ENCODE measurements around the gene PRIM1.
"Not testable (repeated sequence)": the region's sequence is repeated elsewhere in the genome, so short reads cannot be mapped to it uniquely, and the experiment has no call there.

PRIM1 gene

DNA sequence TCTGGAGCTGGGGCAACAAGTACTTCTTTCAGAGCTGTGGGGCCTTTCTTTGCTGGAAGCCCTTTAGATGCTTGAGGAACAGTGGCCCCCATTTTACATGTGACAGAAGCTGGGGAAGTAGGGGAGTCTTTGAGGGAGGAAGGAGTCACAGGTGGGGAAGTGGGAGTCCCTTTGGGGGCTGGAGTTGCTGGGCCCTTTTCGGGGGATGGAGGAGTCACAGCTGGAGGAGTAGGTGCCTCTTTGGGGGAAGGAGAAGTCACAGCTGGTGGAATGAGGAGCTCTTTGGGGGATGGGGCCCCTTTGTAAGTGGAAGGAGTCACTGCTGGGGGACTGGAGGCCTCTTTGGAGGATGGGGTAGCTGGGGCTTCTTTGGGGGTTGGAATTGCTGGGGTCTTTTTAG lies 35.7 kb downstream of the PRIM1 start:
- Histone ChIP-seq H3K4me2 (ENCODE audit: low read length) (peak overlapping the region; percentile 28), H3K27me3 (ENCODE audit: control insufficient read depth, insufficient read depth, low read length) (no peaks in the 10 kb centered on the region), H3K9me3 (replicated peaks; ENCODE audit: low read length) (no peaks in the 10 kb centered on the region), H3K36me3 (ENCODE audit: insufficient read depth, low read length) (peaks cover 80% of the 10 kb centered on the region), H3K4me3 (ENCODE audit: low read length) (no peak overlapping the region), H3K9ac (ENCODE audit: low read depth, low read length) (no peak overlapping the region), H3K4me1 (ENCODE audit: control insufficient read depth, insufficient read depth, low read length) (peaks cover 6% of the 10 kb centered on the region)

DNA sequence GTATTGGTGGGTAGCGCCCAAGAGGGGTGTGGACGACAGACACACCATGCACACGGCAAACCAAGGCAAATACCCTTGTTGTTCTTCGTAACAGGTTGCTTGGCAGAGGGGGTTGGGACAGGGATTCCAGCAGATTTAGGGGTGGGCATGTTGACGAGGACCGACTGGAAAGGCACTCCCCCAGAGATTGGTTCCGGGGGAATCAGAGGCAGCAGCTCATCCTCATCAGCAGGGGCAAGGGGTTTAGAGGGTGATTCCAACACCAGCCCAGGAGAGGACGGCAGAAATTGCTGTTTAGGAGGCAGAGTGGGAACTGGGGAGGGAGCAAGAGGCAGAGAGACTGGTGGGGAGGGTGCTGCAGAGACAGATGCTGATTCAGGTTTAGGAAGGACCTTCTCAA lies 36.3 kb downstream of the PRIM1 start:
- H3K4me1 ChIP-seq (ENCODE audit: control insufficient read depth, insufficient read depth, low read length) = no peaks in the 10 kb centered on the region
- no peak overlapping the region for H3K4me3 ChIP-seq (ENCODE audit: low read length)
- H3K9me3 ChIP-seq (replicated peaks; ENCODE audit: low read length) = no peaks in the 10 kb centered on the region
- no peak overlapping the region for H3K9ac ChIP-seq (ENCODE audit: low read depth, low read length)
- H3K27me3 ChIP-seq (ENCODE audit: control insufficient read depth, insufficient read depth, low read length) = no peaks in the 10 kb centered on the region
- H3K4me2 ChIP-seq (ENCODE audit: low read length) = peak overlapping the region; percentile 28
- peaks cover 80% of the 10 kb centered on the region for H3K36me3 ChIP-seq (ENCODE audit: insufficient read depth, low read length)

DNA sequence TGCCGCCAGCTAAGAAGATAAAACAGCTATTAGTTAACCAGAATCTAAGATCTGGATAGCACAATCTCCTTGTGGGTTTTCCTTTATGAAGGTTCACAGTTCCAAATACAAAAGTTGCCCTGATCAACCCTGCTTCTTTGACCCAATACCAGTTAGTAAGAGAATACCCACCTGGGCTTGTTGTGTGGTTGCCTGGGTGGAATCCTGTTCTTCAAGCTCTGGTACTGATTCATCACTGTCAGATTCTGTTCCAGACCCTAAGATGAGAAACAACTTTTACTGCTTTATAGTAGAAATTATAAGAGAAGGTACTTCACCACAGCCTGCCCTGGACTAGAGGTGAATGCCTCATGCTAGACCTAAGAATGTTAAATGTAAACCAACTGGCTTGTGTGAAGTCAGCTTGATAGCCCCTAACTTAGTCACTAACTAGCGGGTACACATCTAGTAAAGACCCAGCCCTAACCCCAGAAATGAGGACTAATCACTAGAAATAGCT lies 37.6 kb downstream of the PRIM1 start:
- Histone ChIP-seq H3K4me2 (ENCODE audit: low read length) (no peak overlapping the region), H3K4me3 (ENCODE audit: low read length) (no peak overlapping the region), H3K36me3 (ENCODE audit: insufficient read depth, low read length) (peaks cover 68% of the 10 kb centered on the region), H3K9ac (ENCODE audit: low read depth, low read length) (no peak overlapping the region), H3K9me3 (replicated peaks; ENCODE audit: low read length) (no peaks in the 10 kb centered on the region), H3K4me1 (ENCODE audit: control insufficient read depth, insufficient read depth, low read length) (no peaks in the 10 kb centered on the region), H3K27me3 (ENCODE audit: control insufficient read depth, insufficient read depth, low read length) (no peaks in the 10 kb centered on the region)

DNA sequence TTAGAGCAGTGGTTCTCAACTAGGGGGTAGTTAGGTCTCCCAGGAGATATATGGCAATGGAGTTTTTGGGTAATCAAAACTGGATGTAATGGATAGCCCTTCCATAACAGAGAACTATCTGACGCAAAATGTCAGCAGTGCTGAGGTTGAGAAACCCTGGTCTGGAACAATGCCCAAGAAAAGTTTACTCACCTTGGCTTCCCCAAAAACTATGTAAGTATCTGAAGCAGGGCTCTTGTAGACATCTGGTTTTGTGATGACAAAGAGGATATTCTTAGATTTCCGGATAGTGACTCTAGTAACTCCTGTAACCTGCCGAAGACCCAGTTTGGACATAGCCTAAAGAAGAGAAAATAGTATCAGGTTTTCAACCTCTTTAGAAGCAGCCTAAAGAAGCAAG lies 38.8 kb downstream of the PRIM1 start:
- H3K9me3 ChIP-seq (replicated peaks; ENCODE audit: low read length) = no peaks in the 10 kb centered on the region
- no peak overlapping the region for H3K4me3 ChIP-seq (ENCODE audit: low read length)
- no peaks in the 10 kb centered on the region for H3K27me3 ChIP-seq (ENCODE audit: control insufficient read depth, insufficient read depth, low read length)
- no peak overlapping the region for H3K9ac ChIP-seq (ENCODE audit: low read depth, low read length)
- H3K36me3 ChIP-seq (ENCODE audit: insufficient read depth, low read length) = peaks cover 62% of the 10 kb centered on the region
- H3K4me2 ChIP-seq (ENCODE audit: low read length) = no peak overlapping the region
- H3K4me1 ChIP-seq (ENCODE audit: control insufficient read depth, insufficient read depth, low read length) = no peaks in the 10 kb centered on the region

DNA sequence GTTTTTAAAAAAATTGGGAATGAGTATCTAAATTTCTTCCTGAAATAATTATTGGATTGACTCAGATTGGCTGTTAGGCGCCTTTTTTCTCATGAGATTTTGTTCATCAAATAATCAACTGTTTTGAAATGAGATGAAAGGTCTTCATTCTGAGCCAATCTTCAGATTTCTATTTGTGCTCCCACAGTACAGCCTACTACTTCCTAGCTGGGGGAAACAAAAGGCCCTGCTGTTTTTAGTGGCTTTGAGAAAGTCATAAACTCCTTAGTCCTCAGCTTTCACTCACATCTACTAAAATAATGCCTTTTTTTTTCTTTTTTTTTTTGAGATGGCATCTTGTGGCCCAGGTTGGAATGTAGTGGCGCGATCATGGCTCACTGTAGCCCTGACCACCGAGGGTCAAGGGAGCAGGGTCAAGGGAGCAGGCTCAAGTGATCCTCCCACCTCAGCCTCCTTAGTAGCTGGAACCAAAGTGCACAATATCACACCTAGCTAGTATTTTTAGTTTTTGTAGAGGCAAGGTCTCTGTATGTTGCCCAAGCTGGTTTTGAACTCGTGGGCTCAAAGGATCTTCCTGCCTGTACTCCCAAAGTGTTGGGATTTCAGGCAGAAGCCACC lies 42.3 kb downstream of the PRIM1 start:
- Histone ChIP-seq H3K27me3 (ENCODE audit: control insufficient read depth, insufficient read depth, low read length) (no peaks in the 10 kb centered on the region), H3K4me3 (ENCODE audit: low read length) (no peak overlapping the region), H3K4me2 (ENCODE audit: low read length) (no peak overlapping the region), H3K9me3 (replicated peaks; ENCODE audit: low read length) (no peaks in the 10 kb centered on the region), H3K4me1 (ENCODE audit: control insufficient read depth, insufficient read depth, low read length) (no peaks in the 10 kb centered on the region), H3K36me3 (ENCODE audit: insufficient read depth, low read length) (peaks cover 39% of the 10 kb centered on the region), H3K9ac (ENCODE audit: low read depth, low read length) (no peak overlapping the region)

DNA sequence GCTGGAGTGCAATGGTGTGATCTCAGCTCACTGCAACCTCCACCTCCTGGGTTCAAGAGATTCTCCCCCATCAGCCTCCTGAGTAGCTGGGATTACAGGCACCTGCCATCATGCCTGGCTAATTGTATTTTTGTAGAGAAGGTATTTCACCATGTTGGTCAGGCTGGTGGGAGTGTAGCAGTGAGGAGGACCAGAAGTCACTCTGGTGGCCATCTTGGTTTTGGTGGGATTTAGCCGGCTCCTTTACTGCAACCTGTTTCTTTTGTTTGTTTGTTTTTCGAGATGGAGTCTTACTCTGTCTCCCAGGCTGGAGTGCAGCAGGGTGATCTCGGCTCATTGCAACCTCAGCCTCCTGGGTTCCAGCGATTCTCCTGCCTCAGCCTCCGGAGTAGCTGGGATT lies 47.6 kb downstream of the PRIM1 start:
- H3K9me3 ChIP-seq (replicated peaks; ENCODE audit: low read length); H3K4me2 ChIP-seq (ENCODE audit: low read length); H3K27me3 ChIP-seq (ENCODE audit: control insufficient read depth, insufficient read depth, low read length); H3K4me3 ChIP-seq (ENCODE audit: low read length); H3K4me1 ChIP-seq (ENCODE audit: control insufficient read depth, insufficient read depth, low read length); H3K9ac ChIP-seq (ENCODE audit: low read depth, low read length); H3K36me3 ChIP-seq (ENCODE audit: insufficient read depth, low read length): not testable (repeated sequence)

DNA sequence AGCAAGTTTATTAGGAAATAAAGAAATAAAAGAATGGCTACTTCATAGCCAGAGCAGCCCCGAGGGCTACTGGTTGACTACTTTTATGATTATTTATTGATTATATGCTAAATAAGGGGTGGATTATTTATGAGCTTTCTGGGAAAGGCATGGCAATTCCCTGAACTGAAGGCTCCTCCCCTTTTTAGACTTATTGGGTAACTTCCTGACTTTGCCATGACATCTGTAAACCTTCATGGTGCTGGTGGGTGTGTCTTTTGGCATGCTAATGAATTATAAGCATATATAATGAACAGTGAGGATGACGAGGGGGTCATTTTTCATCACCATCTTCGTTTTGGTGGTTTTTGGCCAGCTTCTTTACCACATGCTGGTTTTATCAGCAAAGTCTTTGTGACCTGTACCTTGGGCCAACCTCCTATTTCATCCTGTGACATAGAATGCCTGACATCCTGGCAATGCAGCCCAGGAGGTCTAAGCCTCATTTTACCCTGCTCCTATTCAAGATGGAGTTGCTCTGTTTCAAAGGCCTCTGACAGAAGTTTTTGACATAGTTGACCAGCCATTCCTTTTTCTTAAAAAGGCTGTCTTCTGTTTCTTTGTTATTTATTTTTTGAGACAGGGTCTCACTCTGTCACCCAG lies 53.0 kb downstream of the PRIM1 start:
- no peak overlapping the region for H3K9ac ChIP-seq (ENCODE audit: low read depth, low read length)
- H3K27me3 ChIP-seq (ENCODE audit: control insufficient read depth, insufficient read depth, low read length) = no peaks in the 10 kb centered on the region
- no peaks in the 10 kb centered on the region for H3K9me3 ChIP-seq (replicated peaks; ENCODE audit: low read length)
- H3K4me1 ChIP-seq (ENCODE audit: control insufficient read depth, insufficient read depth, low read length) = peaks cover 8% of the 10 kb centered on the region
- H3K4me2 ChIP-seq (ENCODE audit: low read length) = no peak overlapping the region
- H3K4me3 ChIP-seq (ENCODE audit: low read length) = no peak overlapping the region
- H3K36me3 ChIP-seq (ENCODE audit: insufficient read depth, low read length) = no peaks in the 10 kb centered on the region

DNA sequence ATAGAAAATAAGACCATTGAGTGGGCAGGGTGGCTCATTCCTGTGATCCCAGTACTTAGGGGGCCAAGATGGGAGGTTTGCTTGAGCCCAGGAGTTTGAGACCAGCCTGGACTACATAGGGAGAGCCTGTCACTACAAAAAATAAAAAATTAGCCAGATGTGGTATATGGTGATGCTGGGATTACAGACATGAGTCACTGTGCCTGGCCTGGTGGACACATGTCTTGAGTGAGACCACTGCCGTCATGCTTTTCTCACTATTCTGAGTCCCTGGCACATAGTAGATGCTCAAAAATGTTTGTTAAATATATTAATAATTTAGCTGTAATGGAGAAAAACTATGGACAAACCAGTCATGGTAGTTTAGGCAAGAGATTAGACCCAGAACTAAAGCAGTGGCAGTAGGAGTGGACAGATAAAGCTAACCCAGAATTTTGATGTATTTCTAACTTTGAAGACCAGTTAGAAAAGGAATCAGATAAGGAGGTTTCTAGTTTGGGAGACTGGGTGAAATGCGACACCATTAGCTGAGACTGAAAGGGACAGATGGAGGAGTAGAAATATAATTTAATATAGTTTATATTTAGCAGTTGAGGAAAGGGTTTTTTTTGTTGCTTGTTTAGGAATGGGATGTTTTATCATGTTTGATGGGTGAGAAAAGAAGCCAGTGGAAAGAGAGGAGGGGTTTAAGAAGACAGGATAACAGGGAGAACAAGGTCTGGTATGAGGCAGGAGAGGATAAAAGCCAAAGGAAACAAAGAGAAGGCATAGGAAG lies 56.6 kb downstream of the PRIM1 start:
- Histone ChIP-seq H3K4me1 (ENCODE audit: control insufficient read depth, insufficient read depth, low read length) (peaks cover 8% of the 10 kb centered on the region), H3K4me3 (ENCODE audit: low read length) (no peak overlapping the region), H3K9ac (ENCODE audit: low read depth, low read length) (no peak overlapping the region), H3K27me3 (ENCODE audit: control insufficient read depth, insufficient read depth, low read length) (no peaks in the 10 kb centered on the region), H3K9me3 (replicated peaks; ENCODE audit: low read length) (no peaks in the 10 kb centered on the region), H3K36me3 (ENCODE audit: insufficient read depth, low read length) (no peaks in the 10 kb centered on the region), H3K4me2 (ENCODE audit: low read length) (no peak overlapping the region)

DNA sequence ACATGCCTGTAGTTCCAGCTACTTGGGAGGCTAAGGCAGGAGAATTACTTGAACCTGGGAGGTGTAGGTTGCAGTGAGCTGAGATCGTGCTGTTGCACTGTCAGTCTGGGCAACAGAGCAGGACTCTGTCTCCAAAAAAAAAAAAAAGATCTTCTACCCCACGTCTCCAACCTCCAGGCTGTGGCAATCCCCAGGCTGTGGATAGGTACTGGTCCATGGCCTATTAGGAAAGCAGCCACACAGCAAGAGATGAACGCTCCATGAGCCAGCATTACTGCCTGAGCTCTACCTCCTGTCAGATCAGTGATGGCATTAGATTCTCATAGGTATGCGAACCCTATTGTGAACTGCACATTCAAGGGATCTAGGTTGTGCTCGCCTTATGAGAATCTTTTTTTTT lies 58.0 kb downstream of the PRIM1 start:
- Histone ChIP-seq H3K9ac (ENCODE audit: low read depth, low read length) (no peak overlapping the region), H3K4me2 (ENCODE audit: low read length) (no peak overlapping the region), H3K27me3 (ENCODE audit: control insufficient read depth, insufficient read depth, low read length) (no peaks in the 10 kb centered on the region), H3K4me1 (ENCODE audit: control insufficient read depth, insufficient read depth, low read length) (peaks cover 8% of the 10 kb centered on the region), H3K9me3 (replicated peaks; ENCODE audit: low read length) (no peaks in the 10 kb centered on the region), H3K4me3 (ENCODE audit: low read length) (no peak overlapping the region), H3K36me3 (ENCODE audit: insufficient read depth, low read length) (no peaks in the 10 kb centered on the region)

DNA sequence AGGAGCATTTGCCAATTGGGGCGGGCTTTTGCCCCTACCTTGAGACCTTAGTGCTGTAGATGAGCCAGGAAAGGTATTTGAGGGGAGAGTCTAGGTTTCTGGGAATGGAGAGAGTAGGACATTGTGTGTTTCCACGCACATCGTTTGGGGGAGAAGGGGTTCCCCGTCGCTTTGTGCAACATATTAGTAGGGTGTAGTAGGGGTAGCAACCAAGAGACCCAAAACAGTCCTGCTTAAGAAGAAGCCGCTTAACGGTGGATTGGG lies 63.3 kb downstream of the PRIM1 start:
- peak overlapping the region; percentile 85 for H3K4me2 ChIP-seq (ENCODE audit: low read length)
- peaks cover 19% of the 10 kb centered on the region for H3K4me1 ChIP-seq (ENCODE audit: control insufficient read depth, insufficient read depth, low read length)
- H3K9ac ChIP-seq (ENCODE audit: low read depth, low read length) = peak overlapping the region; percentile 89
- no peaks in the 10 kb centered on the region for H3K9me3 ChIP-seq (replicated peaks; ENCODE audit: low read length)
- peak overlapping the region; percentile 70 for H3K4me3 ChIP-seq (ENCODE audit: low read length)
- H3K27me3 ChIP-seq (ENCODE audit: control insufficient read depth, insufficient read depth, low read length) = no peaks in the 10 kb centered on the region
- H3K36me3 ChIP-seq (ENCODE audit: insufficient read depth, low read length) = peaks cover 10% of the 10 kb centered on the region

DNA sequence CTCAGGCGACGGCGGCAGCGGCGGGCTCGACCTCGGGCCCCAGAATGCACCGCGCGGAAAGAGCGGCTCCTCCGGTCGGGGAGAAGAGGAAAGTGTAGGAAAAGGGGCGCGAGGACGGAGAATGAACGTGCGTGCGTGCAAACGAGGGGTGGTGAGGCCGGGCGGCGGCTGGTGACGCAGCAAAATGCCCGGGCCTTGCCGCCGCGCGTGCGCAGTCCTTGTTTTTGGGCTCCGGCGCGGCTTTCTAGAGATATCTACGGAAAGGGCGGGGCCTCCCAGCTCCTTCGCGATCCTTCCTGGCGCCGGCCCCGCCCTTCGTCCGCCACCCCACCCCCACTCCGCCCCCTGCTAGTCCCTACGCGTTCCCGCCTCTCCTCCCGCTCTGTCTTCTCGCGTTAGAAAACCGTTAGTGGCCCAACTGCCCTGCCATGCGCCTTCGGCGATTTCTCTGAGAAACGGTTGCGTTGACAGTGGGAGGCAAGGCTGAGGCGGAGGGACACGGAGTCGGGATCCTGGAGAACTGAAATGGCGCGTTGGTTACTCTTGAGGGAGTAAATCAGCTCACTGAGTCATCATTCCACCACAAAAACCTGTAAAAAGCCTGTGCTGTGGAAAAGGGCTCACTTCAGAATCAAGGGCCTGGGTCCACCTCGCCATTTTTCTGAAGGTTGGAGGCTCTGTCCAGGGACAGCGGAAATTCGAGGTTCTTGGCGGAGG lies 63.8 kb downstream of the PRIM1 start, which contains the start of gene PTGES3:
Gene PTGES3 (minus strand): TSS at position 156 of the 717 bp plus-strand sequence. CDS start 285 bp downstream, outside the sequence.
- Histone ChIP-seq H3K9ac (ENCODE audit: low read depth, low read length) (peak within 1 kb of the TSS; percentile 100), H3K4me2 (ENCODE audit: low read length) (peak within 1 kb of the TSS; percentile 90), H3K9me3 (replicated peaks; ENCODE audit: low read length) (no peaks in the 10 kb centered on the region), H3K27me3 (ENCODE audit: control insufficient read depth, insufficient read depth, low read length) (no peaks in the 10 kb centered on the region), H3K4me1 (ENCODE audit: control insufficient read depth, insufficient read depth, low read length) (peaks cover 19% of the 10 kb centered on the region), H3K4me3 (ENCODE audit: low read length) (peak within 1 kb of the TSS; percentile 99), H3K36me3 (ENCODE audit: insufficient read depth, low read length) (peaks cover 10% of the 10 kb centered on the region)
